Rectal smooth muscle tissue (tissue), 1 donor: ENCODE data around the gene INHBC.
A peak's percentile ranks its signal among the peaks of the same experiment; 100 is the strongest.
"Not testable (repeated sequence)": the region's sequence is repeated elsewhere in the genome, so short reads cannot be mapped to it uniquely, and the experiment has no call there.

Experiments
- H3K27ac ChIP-seq: one replicate; pipeline ENCODE4 v1.7.0; 2013; ENCODE audit warnings: low read depth, low read length, inconsistent platforms
- H3K27me3 ChIP-seq: one replicate; pipeline ENCODE4 v1.7.0; 2013; ENCODE audit warnings: low read length; ENCODE audit not compliant: control insufficient read depth, insufficient read depth
- H3K36me3 ChIP-seq: one replicate; pipeline ENCODE4 v1.7.0; 2013; ENCODE audit warnings: low read length; ENCODE audit not compliant: control insufficient read depth, insufficient read depth
- H3K4me1 ChIP-seq: one replicate; pipeline ENCODE4 v1.7.0; 2013; ENCODE audit warnings: low read length; ENCODE audit not compliant: control insufficient read depth, insufficient read depth
- H3K4me3 ChIP-seq: one replicate; pipeline ENCODE4 v1.7.0; 2013; ENCODE audit warnings: low read length
- H3K9ac ChIP-seq: one replicate; pipeline ENCODE4 v1.7.0; 2013; ENCODE audit warnings: low read length

The INHBC gene

GRCh38 chr12:57488402-57489156, 54.0 kb downstream of the INHBC start:
- no peaks in the 10 kb centered on the region for H3K27me3 ChIP-seq
- peaks cover 4% of the 10 kb centered on the region for H3K4me1 ChIP-seq
- peak overlapping the region; percentile 97 for H3K9ac ChIP-seq
- H3K27ac ChIP-seq, result peak overlapping the region; percentile 78
- H3K4me3 ChIP-seq, result peak overlapping the region; percentile 99
- peaks cover 8% of the 10 kb centered on the region for H3K36me3 ChIP-seq

GRCh38 chr12:57489157-57489641, 54.6 kb downstream of the INHBC start:
- H3K36me3 ChIP-seq, result peaks cover 8% of the 10 kb centered on the region
- peaks cover 4% of the 10 kb centered on the region for H3K4me1 ChIP-seq
- H3K9ac ChIP-seq, result no peak overlapping the region
- peak overlapping the region; percentile 11 for H3K4me3 ChIP-seq
- no peaks in the 10 kb centered on the region for H3K27me3 ChIP-seq
- no peak overlapping the region for H3K27ac ChIP-seq

- Histone ChIP-seq H3K36me3 (peaks cover 8% of the 10 kb centered on the region), H3K4me3 (no peak overlapping the region), H3K9ac (no peak overlapping the region)
These were observed 55.5 kb downstream of the INHBC start for GRCh38 chr12:57490126-57490525.

GRCh38 chr12:57491393-57492280, 57.1 kb downstream of the INHBC start:
- H3K4me1 ChIP-seq, result peaks cover 4% of the 10 kb centered on the region
- no peaks in the 10 kb centered on the region for H3K27me3 ChIP-seq
- peaks cover 11% of the 10 kb centered on the region for H3K36me3 ChIP-seq
- no peak overlapping the region for H3K4me3 ChIP-seq
- no peak overlapping the region for H3K9ac ChIP-seq
- H3K27ac ChIP-seq, result no peak overlapping the region

More at GRCh38 chr12:57490126-57490525, 55.5 kb downstream of the INHBC start:
- peaks cover 4% of the 10 kb centered on the region for H3K4me1 ChIP-seq
- no peak overlapping the region for H3K27ac ChIP-seq
- H3K27me3 ChIP-seq, result no peaks in the 10 kb centered on the region

- H3K36me3 ChIP-seq, result peaks cover 25% of the 10 kb centered on the region
- H3K27ac ChIP-seq, H3K4me3 ChIP-seq, H3K4me1 ChIP-seq, H3K9ac ChIP-seq, H3K27me3 ChIP-seq: not testable (repeated sequence)
These were observed 60.6 kb downstream of the INHBC start for GRCh38 chr12:57495051-57495701.

GRCh38 chr12:57496822-57497221, 62.2 kb downstream of the INHBC start:
- Histone ChIP-seq H3K4me3 (no peak overlapping the region), H3K27me3 (no peaks in the 10 kb centered on the region), H3K27ac (no peak overlapping the region), H3K36me3 (peaks cover 36% of the 10 kb centered on the region), H3K9ac (no peak overlapping the region), H3K4me1 (no peaks in the 10 kb centered on the region)

GRCh38 chr12:57497223-57498131, 62.9 kb downstream of the INHBC start:
- peaks cover 40% of the 10 kb centered on the region for H3K36me3 ChIP-seq
- no peak overlapping the region for H3K9ac ChIP-seq
- H3K4me1 ChIP-seq, result no peaks in the 10 kb centered on the region
- H3K27me3 ChIP-seq, result no peaks in the 10 kb centered on the region
- no peak overlapping the region for H3K27ac ChIP-seq
- no peak overlapping the region for H3K4me3 ChIP-seq

GRCh38 chr12:57498132-57498502, 63.5 kb downstream of the INHBC start:
- Histone ChIP-seq H3K27me3 (no peaks in the 10 kb centered on the region), H3K36me3 (peaks cover 40% of the 10 kb centered on the region), H3K9ac (no peak overlapping the region), H3K27ac (no peak overlapping the region), H3K4me1 (no peaks in the 10 kb centered on the region), H3K4me3 (no peak overlapping the region)

- peaks cover 40% of the 10 kb centered on the region for H3K36me3 ChIP-seq
- H3K4me1 ChIP-seq, result no peaks in the 10 kb centered on the region
- no peak overlapping the region for H3K9ac ChIP-seq
- no peaks in the 10 kb centered on the region for H3K27me3 ChIP-seq
- no peak overlapping the region for H3K27ac ChIP-seq
- no peak overlapping the region for H3K4me3 ChIP-seq
These were observed 64.0 kb downstream of the INHBC start for GRCh38 chr12:57498571-57498970.

DNA sequence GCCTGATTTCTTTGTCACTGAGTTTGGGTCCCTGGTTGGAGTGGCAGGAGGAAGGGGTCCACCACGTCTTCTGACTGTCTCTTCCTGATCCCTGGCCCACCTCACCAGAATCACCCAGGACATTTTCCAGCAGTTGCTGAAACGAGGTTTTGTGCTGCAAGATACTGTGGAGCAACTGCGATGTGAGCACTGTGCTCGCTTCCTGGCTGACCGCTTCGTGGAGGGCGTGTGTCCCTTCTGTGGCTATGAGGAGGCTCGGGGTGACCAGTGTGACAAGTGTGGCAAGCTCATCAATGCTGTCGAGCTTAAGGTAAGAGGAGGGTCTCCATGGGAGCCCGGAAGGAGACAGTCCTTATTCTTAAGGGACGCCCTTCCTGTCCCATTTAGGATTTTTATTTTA, 65.6 kb downstream of the INHBC start:
- H3K9ac ChIP-seq, result no peak overlapping the region
- no peaks in the 10 kb centered on the region for H3K4me1 ChIP-seq
- no peaks in the 10 kb centered on the region for H3K27me3 ChIP-seq
- no peak overlapping the region for H3K27ac ChIP-seq
- H3K4me3 ChIP-seq, result no peak overlapping the region
- H3K36me3 ChIP-seq, result peaks cover 44% of the 10 kb centered on the region
